ENCODE data around the gene KHK.
A peak's percentile ranks its signal among the peaks of the same experiment; 100 is the strongest.
"Not testable (repeated sequence)": the region's sequence is repeated elsewhere in the genome, so short reads cannot be mapped to it uniquely, and the experiment has no call there.

The KHK gene

DNA sequence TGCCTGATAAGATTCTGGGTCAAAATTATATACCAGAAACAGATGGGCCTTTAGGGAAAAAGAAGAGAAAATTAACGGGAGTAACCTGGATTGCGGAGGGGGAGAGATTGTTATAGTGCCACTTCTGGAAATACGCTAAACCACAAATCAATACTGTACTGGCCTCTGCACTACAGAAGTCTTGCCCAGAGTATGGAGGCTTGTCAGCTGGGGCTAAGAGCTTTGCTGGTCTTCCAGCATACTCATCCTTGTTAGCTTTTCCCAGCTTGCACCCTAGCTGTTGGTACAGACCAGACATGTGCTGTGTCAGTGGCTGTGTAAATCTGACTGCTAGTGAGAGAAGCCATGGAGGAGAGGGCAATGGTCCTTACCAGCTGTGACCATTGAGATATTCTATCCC, 26.2 kb upstream of the KHK start:
- DNase-seq = no peak

DNA sequence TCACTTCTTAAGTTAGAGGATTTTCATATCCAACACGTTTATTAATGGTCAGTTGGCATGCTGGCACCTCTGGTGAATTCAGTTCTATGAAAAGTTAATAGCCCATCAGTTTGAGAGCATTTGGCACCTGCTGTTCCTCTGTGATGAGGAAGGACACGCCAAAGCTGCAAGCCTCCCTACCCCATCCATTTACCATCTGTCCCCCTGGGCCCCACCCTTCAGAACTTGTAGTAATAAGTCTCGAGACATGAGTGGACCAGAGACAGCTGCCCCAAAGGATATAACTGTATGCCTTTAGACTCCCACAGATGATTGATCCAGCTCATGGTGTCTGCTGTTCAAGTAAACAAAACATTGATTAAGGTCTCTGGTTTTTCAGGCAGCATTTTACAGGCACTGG, 21.4 kb upstream of the KHK start:
- DNase-seq = no peak

DNA sequence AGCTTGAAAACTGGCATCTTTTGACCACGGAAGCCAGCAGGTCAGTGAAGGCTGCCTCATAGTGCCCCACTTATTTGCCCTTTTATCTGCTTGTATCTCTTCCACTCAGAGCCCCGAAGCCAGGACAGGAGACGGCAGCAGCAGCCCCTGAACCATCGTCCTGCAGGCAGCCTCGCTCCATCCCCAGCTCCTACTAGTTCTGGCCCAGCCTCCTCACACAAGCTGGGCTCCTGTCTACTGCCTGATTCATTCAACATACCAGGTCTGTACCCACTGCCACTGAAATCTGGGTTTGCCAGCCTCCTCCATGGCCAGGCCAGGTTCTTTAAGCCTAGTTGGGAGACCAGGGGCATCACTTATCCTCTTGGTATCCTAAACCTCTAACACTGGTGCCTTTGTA, 19.2 kb upstream of the KHK start:
- no peak for DNase-seq

DNA sequence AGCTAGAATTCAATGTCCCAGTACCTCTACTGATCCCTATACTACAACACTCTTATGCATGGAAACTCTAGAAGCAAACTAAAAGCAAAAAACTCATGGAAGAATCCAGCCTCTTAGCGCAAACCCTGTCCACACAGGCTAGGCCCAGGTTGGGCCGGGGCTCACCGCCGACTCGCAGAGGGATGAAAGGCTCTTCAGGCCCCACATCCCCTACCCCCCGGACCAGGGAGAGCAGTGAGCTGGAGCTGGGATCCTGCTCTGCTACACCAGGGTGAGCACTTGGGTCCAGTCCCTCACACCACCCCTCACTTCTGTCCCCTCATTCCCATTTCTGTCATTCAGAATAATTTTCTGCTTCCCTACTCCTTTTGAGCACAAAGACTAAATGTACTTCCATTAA, 17.1 kb upstream of the KHK start:
- no peak for DNase-seq

DNA sequence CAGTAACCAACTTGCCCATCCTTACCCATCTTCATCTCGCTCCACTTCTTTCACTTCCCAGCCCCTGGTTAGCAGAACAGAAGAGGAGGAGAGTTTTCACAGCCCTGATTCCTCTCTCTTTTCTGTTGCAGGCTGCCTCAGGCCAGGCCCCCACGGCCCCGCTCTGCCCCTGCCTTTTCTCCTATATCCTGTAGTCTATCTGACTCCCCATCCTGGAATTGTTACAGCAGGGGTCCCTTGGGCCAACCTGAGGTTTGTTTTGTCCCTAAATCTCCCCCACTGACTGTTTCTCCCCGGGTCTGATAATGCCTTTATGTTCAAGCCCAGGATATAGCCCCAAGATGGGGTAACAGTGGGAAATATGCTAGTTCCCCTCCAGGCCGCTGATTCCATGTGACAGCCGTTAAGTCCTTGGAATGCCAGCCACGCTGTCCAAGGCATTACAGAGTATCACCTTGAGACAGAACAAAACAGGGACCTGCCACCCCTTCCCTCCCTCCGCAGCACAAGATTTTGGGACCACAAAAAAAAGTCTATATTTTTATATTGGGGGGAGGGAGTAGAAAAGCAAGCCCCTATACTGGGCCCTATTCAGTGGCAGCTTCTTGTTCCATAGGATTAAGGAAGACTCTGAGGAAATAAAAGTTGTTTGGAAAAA, 16.5 kb upstream of the KHK start:
- DNase-seq = no peak

DNA sequence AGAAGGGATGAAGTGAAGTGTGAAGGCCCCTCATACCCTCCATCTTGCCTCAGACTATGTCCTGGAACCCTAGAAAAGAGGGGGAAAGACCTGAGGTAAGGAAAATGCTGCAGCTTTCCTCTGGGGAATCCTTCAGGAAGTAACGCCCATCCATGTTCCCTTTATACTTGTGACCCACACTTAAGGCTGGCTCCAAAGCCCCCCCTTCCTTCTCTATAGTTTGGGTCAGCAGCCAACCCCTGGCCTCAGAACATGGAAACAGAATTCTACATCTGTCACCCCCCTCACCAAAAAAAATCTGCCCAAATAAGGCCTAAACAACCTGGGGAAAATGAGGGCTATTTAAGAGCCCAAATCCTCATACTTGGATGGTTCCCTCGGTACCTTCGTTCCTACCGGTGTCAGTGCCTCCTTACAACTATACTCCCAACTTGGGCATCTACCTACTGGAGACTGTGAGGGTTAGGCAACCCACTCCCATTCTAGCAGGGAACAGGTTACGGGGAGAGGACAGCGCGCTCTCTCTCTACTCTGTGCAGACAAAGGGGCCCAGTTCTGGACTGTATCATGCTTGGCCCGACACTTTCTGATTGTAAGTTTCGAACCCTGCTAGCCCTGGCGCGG, 15.8 kb upstream of the KHK start:
- no peak for DNase-seq

DNA sequence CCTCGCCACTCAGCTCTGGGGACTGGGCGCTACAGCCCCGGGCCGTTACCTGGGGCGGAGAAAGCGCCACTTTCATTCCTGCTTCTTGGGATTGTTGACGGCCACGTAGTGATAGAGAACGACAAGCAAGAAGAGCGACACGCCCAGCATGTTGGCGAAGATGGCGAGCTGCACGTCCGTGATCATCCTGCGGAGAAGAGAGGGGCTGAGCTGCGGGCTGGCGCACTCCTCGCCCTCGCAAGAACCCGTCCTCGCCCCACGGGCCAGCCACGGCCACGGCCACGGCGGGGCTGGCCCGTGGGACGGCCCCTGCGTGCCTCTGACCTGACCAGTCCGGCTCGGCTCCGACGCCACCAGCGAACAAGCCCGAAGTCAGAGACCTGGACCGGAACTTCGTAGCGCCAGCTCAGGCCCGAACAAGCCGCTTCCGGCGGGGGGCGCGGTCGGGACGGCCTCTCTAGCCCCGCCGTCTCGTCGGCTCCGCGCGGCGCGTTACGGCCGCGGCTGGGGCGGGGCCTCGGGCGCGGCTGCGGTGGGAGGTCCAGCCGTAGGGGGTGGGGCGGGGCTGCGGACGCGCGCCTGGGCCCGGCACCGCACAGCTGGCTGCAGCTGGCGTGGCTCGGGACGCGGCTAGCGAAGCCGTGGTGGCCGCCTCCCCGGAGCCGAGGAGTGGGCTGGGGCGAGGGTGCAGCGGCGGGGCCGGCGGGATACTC, 15.1 kb upstream of the KHK start, which contains the start of gene OST4:
OST4 (minus strand) TSS at position 378 of the 713 bp plus-strand sequence.
- peak; percentile 94 for DNase-seq

DNA sequence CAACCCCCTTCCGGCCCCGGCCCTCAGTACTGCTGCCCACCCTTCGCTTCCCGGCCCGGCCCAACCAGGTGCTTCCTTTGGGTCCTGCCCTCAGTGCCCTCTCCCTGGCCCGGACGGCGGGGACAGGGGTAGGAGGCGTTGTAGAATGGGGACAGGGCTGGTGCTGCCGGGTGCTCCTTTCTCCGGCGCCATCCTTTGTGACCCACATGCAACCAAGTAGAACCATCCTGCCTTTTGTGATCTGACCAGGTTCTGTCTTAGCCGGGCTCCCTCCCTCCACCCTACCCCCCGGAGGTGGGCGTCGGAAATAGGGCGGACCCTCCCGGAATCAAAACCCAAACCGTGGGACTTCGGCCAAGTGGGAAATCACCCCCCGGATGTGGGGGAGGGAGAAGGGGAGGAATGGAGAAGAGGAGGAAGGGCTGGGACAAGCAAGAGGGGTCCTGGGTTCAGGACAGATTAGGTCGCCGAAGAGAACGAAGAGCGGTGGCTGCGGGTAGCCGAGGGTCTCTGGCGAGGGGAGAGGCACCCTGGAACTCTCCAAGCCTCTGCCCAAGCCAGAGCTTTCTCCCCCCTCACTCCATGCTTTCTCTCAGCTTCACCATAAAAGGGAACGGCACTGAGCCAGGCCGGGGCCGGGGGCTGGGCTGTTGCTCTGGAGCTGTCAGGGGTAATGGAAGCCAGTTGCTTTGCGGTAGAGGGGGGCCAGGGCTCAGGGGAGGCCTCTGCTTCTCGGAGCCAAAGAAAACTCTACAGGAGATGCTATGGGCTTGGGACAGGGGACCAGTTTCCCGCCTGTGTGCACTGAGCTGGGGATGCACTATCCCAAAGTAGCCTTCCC, 14.4 kb upstream of the KHK start:
- peak; percentile 31 for DNase-seq

DNA sequence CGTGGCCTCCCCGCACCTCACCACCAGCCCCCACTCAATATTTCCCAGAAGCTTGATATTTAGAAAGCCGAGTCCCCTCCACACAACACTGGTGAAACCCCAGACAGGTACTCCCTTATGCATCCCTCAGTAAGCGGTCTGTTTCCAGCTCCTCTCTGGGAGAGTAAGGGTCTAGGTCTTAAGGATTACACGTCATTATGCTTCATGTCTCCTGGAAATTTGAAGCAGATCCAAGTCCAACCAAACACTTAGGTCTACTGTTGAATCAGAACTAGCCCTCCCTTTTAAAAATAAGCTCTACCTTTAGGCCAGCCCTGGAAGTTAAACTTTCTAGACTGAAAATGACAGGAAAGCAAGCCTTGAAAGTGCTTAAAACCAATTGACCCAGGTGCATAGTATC, 13.7 kb upstream of the KHK start:
- DNase-seq = no peak

DNA sequence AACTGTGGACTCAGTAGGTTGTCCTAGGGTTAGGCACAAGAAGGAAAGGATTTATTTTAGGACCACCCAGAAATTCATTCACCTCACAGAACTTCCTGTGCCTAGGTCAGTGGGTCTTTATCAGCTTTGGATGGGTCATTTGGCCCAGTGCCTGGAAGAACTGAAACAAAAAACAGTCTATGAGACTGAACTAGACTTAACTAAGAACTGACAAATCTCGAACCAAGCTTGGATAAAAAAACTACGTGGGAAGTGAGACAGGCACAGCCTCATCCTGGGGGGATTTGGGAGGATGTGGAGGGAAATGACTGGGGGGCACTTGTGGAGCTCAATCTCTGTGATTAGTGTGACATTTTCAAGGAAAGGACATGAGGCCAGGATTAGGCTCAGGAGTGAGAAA, 12.8 kb upstream of the KHK start:
- no peak for DNase-seq

DNA sequence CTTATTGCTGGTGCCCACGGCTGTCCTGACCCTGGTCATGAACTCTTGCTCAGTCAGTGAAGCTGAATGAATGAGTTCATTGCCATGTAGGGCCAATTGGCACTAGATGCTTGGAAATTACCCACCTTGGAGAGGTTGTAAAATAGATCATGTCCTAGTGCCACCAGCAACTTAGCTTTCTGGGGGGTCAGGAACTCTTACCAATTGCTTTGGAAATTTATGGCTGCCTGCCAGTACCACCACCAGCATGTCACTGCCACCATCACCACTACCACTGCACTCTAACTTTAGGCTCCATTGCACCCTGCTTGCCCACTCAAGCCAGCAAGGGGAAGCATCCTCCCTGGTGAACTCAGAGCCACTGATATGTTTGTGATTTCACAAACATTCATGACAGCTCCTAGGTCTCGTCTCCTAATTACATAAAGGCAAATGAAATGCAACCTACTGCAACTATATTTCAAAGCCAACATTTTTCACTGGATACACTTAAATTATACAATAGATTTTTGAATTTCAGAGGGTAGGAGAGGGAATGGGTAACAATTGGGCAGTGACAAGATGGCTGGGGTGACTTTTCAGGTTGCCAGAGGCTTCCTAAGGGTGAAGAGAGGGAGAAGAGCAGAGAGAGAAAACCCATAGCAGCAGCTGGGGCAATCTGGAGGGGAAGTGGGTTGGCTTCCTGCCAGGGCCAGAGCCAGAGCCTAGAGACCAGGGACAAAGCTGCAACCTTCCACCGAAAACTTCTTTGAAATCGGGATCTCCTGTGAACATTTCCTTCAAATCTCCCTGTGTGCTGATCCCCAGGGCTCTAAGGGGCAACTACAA, 11.6 kb upstream of the KHK start:
- peak; percentile 33 for DNase-seq

DNA sequence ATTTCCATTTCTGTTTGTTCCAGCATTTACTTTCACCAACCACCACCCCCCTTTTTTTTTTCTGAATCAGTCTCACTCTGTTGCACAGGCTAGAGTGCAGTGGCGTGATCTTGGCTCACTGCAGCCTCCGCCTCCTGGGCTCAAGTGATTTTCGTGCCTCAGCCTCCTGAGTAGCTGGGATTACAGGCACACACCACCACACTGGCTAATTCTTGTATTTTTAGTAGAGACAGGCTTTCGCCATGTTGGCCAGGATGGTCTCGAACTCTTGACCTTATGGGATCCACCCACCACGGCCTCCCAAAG, 11.1 kb upstream of the KHK start:
- DNase-seq = not testable (repeated sequence)

DNA sequence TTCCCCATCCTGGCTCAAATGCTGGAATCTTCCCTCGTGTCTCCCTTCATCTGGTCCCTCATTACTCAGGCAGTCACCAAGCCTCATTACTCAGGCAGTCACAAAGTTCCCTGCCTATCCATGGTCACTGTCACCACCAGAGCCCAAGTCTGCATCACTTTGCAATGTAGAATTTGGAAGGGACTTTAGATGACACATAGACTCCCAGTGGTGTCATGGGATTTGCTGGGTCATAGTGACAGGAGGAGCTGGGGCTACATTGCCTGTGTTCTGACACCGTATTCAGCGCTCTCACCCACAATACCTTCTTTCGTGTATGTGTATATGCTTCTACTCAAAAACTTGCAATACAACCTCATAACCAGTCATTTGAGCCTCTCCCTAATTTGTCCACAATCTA, 10.2 kb upstream of the KHK start:
- DNase-seq = no peak

DNA sequence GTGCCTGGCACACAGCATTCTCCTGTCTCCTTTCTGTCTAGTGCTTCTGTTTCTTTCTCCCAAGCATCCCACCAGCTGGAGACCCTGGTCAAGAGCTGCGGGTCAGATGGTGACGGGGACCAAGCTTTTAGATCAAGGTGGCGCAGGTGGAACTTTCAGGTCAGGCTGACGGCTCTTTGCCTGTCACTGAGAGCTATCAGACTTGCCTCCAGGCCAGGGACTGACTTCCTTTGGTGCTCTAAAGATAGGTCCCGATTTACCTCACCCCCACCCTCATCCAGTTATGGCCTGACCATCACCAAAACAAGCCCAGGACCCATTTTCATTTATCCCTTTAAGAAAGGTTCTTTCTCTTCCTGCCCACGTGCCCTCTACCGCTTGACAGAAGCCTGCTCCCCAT, 9.3 kb upstream of the KHK start:
- no peak for DNase-seq

DNA sequence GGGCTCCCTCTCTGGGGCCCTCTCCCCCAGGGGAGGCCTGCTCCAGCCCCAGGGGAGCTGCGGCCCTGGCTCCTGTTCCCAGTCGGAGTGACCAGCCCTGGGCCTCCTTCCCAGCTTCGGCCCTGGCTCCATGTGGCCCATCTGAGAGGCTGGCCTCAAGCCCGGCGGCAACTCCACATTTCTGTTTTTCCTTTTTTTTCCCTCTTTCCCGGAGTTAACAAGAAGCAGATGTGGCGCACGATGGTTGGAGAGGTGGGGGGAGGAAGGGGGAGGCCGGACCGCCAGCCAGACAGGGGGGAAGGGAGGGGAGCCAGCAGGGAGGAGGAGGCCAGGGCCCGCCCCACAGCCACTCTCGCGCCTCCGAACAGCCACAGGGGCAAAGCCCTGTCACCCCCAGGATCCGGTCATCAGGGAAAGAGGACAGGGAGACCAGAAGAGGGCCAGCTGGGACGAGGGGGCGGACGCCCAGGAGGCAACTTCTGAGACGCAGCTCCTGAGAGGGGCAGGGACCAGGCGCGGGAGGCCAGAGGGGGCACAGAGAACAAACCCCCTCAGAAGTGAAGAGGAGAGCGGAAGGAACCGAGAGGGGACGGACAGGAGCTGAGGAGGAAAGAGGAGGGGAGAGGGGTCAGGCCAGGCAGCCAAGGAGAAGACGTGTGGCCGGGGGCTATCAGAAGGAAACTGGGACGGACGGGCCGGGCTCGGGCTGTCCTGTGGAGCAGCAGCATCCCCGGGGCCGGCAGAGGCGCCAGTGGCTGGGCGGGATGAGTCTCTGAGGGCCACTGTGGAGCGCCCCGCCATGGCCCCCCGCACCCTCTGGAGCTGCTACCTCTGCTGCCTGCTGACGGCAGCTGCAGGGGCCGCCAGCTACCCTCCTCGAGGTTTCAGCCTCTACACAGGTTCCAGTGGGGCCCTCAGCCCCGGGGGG, 8.0 kb upstream of the KHK start, which contains the start of gene EMILIN1:
EMILIN1 (plus strand) TSS at position 349 of the 928 bp plus-strand sequence; CDS start at position 800, 451 bp downstream.
- DNase-seq = no peak

DNA sequence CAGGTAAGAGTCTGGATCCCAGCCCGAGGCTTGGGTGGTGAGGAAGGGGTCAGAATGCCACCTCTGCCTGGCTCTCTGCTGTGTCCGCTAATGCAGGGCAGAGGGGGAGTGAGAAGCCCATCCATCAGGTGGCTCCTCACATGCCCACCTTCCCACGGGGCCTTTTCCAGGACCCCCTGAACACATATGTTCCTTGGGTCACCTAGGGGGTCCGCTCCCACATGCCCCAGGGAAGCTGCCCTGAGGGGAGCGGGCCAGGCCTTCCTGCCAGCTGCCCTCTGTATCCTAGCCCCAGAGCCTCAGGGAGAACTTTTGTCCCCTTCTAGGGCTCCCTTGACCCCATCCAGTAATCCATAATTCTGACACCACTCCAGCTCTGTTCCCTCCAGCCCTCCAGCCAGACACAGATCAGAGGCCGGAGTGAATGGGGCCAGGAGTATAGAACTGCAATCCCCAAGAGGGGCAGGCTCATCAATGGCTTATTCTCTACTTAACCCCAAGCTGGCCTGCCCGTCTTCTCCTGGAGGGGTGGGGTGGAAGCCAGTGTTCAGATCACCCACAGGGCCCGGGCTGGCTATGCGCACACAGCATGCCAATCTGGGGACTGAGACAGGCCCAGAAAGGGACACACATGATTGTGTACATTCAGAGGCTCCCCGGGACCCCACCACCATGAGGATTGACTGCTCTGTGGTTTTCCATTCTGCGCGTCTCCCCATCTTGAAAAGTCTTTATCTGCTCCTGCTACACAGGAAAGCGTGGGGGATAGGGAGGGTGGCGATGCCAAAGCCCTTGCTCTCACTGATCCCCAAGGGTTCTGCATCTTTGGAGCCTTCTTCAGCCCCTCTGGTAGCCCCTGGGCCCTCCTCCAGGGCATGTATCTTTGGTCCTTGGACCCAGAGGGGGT, 7.1 kb upstream of the KHK start:
- no peak for DNase-seq

DNA sequence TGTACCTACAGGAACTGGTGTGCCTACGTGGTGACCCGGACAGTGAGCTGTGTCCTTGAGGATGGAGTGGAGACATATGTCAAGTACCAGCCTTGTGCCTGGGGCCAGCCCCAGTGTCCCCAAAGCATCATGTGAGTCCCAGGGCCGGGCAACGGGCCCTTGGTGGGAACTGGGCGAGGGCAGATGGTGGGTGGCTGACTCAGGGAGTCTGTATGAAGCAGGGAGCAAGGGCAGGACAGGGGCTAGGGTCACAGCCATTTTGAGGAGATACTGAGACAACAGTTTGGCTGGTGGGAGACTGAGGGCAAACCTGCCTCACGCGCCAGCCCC, 6.5 kb upstream of the KHK start:
- DNase-seq = no peak

DNA sequence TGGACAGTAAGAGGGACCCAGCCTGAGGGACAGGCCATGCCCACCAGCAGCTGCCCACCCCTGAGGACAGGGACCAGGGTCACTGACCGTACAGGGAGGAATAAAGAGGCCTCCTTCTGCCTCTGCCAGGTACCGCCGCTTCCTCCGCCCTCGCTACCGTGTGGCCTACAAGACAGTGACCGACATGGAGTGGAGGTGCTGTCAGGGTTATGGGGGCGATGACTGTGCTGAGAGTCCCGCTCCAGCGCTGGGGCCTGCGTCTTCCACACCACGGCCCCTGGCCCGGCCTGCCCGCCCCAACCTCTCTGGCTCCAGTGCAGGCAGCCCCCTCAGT, 6.0 kb upstream of the KHK start:
- no peak for DNase-seq

DNA sequence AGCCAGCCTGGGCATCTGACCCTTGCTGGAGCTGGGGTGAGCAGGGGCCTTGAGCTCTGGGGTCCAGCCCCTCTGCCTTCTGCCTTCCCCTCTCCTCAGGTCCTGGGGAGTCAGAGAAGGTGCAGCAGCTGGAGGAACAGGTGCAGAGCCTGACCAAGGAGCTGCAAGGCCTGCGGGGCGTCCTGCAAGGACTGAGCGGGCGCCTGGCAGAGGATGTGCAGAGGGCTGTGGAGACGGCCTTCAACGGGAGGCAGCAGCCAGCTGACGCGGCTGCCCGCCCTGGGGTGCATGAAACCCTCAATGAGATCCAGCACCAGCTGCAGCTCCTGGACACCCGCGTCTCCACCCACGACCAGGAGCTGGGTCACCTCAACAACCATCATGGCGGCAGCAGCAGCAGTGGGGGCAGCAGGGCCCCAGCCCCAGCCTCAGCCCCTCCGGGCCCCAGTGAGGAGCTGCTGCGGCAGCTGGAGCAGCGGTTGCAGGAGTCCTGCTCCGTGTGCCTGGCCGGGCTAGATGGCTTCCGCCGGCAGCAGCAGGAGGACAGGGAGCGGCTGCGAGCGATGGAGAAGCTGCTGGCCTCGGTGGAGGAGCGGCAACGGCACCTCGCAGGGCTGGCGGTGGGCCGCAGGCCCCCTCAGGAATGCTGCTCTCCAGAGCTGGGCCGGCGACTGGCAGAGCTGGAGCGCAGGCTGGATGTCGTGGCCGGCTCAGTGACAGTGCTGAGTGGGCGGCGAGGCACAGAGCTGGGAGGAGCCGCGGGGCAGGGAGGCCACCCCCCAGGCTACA, 4.4 kb upstream of the KHK start:
- no peak for DNase-seq

Data from activated CD4-positive, alpha-beta T cell treated with anti-CD3 and anti-CD28 coated beads, Interleukin-2, amount 50 U/mL, for 16 hours (primary cell).